ENCODE measurements around the gene ADGRG3.
"Not testable (repeated sequence)": the region's sequence is repeated elsewhere in the genome, so short reads cannot be mapped to it uniquely, and the experiment has no call there.

Gene ADGRG3

DNA sequence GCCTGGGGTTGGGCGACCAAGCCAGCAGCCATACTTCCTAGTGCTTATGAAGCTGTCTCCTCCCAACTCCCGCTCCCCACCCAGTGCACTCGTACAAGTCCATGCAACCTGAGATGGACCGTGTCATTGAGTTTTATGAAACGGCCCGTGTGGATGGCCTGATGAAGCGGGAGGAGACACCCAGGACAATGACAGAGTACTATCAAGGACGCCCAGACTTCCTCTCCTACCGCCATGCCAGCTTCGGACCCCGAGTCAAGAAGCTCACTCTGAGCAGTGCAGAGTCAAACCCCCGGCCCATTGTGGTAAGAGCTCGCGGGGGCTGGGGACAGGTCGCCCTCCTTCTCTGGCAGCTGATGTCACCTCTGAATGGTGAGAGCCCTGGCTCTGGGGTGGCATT lies 56.4 kb downstream of the ADGRG3 start:
- no peak for FAIRE-seq

DNA sequence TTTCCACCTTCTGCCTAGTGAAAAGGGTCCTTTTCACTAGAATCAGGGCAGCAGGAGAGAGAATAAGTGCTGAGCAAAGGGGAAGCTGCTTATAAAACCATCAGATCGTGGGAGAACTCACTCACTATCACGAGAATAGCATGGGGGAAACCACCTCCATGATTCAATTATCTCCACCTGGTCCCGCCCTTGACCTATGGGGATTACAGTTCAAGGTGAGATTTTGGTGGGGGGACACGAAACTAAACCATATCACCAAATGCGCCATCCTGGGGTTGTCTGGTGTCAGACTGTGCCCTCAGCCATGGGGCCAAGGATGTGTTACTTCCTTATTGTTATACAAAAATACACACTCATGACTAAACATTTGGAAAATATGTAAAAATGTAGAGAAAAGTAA lies 57.0 kb downstream of the ADGRG3 start:
- FAIRE-seq: no peak

DNA sequence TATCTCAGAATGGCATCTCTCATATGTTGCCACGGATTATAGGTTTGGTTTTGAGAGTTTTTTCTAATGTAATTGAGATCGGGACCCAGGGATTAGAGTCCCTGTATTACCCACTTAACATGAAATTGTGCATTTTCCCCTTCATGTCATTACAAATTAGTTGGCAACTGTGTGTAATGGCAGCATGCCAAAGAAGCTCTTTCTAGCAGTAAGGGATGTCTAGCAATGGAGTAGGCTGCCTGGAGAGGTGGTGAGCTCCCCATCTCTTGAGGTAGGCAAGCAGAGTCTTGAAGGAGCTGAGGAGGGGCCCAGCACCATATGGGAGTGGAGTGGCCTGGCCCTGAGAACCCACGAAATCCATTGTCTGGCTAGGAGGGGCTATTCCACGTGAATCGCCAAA lies 57.4 kb downstream of the ADGRG3 start:
- no peak for FAIRE-seq

DNA sequence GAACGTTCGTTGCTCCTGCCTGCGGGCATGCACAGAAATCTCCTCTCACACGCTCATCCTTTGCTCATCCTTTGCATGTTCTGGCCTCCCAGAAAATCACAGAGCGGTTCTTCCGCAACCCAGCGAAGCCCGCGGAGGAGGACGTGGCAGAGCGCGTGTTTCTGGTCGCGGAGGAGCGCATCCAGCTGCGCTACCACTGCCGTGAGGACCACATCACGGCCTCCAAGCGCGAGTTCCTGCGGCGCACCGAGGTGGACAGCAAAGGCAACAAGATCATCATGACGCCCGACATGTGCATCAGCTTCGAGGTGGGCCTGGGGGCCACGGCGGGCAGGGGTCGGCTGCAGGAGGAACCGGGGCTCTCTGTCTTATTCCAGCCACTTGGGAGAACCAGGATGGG lies 57.9 kb downstream of the ADGRG3 start:
- no peak for FAIRE-seq

DNA sequence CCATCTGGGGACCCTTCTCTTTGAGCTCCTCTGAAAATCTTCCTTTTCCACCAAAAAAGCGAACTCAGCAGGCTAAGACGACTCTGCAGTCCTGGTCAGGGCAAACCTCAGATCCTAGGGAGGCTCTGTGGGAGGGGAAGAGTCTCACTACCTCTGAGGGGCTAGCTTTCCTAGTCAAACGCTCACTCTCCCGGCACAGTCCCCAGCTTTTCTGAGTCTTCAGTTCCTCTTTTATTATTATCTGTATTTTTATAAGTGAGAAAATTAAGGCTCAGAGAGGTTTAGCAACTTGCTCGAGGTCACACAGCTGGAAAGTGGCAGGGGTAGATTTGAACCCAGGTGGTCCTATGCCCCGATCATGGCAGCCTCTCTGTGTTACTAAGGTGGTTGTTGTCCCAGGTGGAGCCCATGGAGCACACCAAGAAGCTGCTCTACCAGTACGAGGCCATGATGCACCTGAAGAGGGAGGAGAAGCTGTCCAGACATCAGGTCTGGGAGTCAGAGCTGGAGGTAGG lies 58.4 kb downstream of the ADGRG3 start:
- FAIRE-seq: no peak

DNA sequence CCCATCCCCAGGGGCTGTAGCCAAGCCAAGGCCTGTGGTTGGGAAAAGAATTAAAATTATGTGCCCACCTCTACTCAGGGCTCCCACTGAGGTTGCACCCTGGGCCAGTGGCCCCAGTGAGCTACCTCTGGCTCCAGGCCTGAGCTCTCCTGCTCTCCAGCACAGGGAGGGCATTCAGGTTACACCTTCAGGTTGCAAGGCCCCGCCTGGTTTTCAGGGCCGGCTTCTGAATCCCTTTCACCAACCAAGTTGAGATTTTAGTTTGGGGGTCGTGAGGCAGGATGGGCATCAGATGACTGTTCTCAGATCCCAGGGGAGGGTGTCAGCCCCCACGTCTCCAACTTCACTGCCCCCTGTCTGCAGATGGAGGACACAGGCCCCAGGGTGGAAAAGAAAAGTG lies 59.5 kb downstream of the ADGRG3 start:
- no peak for FAIRE-seq

DNA sequence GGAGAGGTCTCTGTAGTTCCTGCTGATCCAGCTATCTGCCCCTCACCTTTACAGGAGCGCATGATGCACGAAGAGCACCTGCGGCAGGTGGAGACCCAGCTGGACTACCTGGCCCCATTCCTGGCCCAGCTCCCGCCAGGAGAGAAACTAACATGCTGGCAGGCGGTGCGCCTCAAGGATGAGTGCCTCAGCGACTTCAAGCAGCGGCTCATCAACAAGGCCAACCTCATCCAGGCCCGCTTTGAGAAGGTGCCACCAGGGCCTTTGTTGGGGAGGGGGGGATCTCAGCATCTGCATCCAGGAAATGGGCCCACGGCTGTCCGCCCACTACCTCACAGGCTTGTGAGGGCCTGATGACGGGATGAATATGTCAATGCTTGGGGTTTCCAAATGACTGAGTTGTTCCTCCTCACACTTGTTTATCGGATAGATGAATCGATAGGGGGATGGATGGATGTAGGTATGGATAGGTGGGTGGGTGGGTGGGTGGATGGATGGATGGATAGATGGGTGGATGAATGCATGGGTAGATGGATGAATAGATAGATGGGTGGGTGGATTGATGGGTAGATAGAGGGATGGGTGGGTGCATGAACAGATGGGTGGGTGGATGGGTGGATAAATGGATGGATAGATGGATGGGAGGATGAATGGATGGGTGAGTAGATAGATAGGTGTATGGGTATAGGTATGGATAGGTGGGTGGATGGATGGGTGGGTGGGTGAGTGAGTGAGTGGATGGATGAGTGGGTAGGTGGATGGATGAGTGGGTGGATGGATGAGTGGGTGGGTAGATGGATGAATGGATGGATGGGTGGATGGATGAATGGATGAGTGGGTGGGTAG lies 60.5 kb downstream of the ADGRG3 start:
- FAIRE-seq: no peak

DNA sequence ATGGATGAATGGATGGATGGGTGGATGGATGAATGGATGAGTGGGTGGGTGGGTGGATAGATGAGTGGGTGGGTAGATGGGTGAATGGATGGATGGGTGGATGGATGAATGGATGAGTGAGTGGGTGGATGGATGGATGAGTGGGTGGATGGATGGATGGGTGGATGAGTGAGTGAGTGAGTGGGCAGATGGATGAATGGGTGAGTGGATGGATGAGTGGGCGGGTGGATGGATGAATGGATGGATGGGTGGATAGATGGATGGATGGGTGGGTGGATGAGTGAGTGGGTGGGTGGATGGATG lies 61.0 kb downstream of the ADGRG3 start:
- no peak for FAIRE-seq

DNA sequence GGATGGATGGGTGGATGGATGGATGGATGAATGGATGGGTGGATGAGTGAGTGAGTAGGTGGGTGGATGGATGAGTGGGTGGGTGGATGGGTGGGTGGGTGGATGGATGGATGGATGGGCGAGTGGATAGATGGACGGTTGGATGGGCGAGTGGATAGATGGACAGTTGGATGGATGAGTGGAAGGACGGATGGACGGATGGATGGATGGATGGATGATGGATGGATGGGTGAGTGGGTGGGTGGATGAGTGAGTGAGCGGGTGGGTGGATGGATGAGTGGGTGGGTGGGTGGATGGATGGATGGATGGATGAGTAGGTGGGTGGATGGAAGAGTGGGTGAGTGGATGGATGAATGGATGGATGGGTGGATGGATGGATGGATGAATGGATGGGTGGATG lies 61.7 kb downstream of the ADGRG3 start:
- not testable (repeated sequence) for FAIRE-seq

DNA sequence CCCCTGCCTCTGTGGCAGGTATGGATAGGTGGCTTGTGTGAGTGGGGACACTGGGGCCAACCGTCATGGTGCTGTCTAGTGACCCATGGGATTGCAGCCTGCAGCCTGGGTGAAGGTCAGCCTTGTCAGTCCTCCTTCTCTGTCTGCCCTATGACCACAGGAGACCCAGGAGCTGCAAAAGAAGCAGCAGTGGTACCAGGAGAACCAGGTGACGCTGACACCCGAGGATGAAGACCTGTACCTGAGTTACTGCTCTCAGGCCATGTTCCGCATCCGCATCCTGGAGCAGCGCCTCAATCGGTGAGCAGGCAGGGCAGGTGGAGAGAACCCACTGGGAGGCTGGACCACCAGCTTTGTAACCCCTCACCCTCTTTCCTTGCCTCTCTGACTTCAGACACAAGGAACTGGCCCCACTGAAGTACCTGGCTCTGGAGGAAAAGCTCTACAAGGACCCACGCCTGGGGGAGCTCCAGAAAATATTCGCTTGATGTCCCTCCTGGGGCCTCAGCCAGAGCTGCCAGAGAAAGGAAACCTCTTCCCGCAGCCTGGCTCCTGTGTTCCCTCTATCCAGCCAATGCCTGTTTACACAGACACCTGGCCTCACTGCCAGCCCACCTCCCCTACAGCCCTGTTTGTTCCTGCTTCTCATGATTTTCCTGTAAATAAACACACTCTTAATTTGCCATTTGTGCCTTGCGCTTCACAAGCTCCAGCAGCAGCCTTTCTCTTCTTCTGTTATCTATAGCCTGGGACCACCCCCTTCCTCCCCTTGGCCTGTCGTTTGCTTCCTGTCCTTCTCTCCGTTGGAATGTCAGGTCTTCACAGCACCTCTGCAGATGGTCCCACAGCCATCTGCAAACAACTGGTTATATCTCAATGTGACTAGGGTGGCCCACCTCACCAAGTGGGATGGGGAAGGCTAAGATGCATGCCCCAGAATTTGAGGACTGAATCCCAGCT lies 62.9 kb downstream of the ADGRG3 start:
- FAIRE-seq: no peak

DNA sequence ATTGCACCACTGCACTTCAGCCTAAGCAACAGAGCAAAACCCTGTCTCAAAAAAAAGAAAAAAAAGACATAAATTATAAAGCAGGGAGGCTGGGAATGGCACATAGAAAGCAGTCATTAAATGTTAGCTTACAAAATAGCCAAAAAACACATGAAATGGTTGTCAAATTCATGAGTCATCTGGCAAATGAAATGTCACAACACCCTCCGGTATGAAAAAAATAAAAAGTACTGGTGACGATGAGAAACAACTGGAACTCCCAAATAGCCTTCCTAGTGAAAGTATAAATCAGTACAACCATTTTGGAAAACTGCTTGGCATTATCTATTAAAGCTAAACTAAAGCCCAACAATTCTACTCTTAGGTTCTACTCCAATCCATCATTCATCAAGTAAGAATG lies 63.9 kb downstream of the ADGRG3 start:
- FAIRE-seq: no peak

DNA sequence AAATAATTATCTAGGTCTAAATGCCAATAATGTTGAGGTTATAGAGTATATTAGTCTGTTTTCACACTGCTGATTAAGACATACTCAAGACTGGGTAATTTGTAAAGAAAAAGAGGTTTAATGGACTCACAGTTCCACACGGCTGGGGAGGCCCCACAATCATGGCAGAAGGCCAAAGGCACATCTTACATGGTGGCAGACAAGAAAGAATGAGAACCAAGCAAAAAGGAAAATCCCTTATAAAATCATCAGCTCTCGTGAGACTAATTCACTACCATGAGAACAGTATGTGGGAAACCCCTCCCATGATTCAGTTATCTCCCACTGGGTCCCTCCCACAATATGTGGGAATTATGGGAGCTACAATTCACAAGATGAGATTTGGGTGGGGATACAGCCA lies 64.6 kb downstream of the ADGRG3 start:
- no peak for FAIRE-seq

DNA sequence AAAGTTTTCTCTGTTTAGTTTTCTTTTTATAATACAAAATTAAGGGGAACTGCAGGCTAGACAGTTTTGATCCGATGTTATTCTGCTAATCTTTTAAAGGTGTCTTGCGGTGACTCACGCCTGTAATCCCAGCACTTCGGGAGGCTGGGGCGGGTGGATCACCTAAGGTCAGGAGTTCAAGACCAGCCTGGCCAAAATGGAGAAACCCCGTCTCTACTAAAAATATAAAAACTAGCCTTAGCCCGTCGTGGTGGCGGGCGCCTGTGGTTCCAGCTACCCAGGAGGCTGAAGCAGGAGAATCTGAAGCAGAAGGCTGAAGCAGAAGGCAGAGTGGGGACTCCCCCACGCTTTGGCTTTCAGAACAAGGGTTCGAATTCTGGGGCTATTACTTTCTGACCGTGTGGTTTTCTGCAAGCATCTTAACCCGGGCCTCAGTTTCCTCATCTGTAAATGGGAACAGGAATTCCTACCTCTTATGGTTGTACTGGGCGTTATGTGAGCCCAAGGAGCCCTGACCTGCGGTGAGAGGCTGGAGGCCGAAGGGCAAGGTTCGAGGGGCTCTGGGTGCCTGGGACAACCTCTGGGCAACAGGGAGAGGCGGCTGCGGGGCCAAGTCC lies 66.3 kb downstream of the ADGRG3 start:
- no peak for FAIRE-seq

DNA sequence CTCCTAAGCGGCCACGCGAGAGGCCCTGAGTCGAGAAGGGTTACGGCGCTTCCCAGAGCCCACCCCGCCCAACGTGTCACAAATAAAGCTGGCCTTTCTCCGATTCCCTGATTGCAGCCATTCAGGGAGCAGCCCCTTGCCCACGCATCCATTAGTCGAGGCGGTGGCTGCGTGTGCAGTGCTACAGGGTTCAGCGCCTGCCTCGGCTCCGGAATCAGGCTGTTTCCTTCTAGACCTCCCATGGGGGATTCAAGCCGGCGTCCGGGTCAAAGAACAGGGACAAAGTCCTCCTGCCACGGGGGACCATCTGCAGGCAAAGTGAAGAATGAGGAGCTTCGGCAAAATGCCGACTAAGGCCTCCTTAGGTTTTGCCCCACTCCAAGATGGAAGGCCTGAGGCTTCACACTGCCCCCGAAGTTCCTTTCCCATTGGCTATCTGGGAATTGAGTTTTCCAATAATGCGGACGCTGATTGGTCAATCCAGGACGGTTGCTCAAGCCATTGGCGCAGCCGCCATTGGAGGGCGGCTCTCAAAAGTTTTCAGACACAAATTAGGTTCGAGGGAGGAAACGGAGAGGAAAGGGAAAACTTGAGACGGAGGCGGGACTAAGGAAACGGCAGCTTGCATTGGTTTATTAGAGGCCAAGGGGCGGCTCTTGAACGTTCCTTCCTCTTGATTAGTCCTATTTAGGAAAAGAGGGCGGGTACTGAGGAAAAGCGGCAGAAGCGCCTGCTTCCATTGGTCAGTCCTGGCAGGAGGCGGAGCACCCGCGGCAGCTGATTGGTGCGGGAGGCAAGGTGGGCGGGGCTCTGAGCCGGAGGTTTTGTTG lies 67.0 kb downstream of the ADGRG3 start:
- FAIRE-seq: peak; percentile 100

DNA sequence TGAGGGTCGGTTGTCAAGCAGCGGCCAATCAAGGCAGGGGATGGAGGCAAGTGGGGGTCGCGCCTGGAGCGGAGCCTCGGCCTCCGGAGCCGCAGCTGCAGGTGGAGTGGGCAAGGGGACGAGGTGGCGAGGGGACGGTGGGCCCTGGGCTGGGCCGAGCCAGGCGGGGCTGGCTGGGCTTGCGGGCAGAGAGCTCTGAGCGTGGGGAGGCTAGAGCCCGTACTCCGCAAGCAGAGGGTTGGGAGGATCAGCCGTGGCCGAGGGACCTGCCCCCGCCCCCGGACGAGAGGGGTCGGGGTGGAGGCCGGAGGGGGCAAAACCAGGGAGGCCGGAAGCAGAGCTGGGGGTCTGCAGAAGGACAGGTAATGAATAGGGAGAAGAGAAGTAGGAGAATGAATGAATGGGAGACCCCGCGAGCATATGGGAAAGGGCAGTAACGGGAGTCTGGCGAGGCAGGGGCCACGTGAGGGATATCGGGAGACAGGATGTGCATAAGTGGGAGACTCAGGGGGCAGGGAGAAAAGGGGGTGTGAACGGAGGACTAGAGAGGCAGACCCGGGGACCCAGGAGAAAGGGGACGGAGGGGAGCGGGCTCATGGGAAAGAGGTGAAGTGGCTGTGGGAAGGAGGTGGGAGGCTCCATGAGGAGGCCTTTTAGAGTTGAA lies 67.8 kb downstream of the ADGRG3 start, which contains the start of gene KATNB1:
Gene KATNB1, plus strand, starts transcription at position 16 of the 664 bp plus-strand sequence. CDS start 1,474 bp downstream, outside the sequence.
- FAIRE-seq: no peak

DNA sequence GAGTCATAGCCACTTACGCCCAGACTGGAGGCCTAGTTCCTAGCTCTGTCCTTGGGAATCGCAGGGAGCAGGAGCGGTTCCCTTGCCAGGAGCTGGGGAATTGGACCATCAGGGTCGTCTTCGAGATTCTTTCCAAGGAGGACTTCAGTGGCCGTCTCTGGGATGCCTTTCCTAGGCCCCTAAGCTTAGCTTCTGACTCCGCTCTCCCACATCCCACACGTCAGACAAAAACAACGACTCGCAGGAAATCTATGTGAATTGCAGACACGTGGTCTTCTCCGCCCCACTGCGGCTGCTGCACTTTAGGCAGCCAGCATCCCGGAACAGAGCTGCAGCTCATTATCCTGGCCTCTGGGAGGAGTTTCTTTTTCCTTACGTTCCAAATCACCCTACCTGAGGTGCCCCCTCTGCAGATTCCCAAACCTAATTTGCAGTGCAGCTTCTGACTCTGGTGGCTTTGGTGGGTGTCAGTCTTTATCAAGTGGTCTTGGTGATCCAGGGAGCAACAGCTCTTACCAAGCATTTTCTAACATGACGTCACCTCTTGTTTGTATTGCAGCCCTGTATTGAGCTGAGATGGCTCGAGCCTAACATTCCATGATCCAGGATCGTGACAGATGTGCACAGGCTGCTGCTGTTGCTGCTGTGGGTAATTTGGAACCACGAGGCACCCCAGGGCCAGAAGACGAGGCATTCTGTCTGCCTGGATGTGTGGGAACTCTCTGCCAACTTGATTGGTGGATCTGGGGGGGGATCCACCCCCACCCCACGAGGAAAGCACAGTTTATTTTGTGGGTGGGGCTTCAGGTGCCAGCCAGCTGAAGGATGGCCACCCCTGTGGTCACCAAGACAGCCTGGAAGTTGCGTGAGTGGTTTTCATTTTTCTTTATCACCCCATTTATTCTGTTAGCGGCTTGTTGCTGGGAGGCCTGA lies 68.6 kb downstream of the ADGRG3 start:
- FAIRE-seq: no peak

DNA sequence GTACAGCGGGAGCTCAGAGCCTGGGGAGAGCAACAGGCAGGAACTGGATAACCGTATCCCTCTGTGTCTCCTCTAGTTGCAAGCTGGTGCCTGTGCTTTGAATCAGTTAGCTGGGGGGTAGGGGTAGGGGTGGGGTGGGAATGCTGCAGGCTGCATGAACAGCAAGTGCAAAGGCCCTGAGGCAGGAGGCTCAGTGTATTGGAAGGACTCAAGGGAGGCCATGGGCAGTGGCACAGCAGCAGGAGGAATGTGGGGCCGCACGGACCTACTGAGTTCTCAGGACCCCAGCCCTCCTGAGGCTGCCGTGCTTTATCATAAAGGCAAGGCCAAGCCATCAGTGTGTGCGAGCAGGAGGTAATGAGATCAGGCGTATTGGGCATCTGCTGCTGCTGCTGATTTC lies 70.7 kb downstream of the ADGRG3 start:
- no peak for FAIRE-seq

Measured in G401.6 (cell line).